Fibroblast of gingiva (primary cell): Measurements from ENCODE around the gene TBX1.
"Not testable (repeated sequence)": the region's sequence is repeated elsewhere in the genome, so short reads cannot be mapped to it uniquely, and the experiment has no call there.

ENCODE experiments used
- DNase-seq: peaks from one replicate; pipeline ENCODE4 v3.0.0-alpha.2; 2011; ENCODE audit warnings: low read depth

The TBX1 gene

DNA sequence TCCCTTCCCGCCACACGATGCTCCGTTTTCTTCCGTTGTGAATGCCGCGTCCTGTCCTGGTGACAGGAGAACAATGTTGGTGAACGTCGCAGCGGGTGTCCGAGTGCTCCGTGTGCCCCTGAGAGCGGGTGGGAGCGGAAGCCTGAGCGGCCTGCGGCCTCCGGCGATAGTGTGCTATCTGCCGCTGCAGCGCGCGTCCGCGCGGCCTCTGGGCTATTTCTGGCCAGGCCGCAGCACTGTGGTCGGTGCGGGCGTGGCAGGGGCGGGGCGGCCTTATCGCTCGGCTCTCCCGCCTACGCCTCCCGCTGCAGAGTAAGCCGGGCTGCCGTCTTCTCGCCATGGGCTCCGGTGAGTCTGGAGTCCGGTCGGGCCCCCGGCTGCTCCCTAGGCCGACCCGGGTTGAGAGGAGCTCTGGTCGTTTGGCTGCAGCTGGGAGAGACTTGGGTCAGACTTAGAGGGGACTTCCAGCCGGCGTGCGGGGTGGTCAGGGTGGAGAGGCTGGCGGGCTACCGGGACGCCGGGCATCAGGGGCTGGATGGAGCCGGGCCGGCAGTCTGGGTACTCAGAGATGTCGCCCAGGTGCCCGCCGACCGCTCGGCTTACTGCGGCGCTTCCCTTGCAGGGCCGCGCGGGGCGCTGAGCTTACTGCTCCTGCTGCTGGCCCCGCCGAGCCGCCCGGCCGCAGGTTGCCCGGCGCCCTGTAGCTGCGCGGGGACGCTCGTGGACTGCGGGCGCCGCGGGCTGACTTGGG lies 37.2 kb upstream of the TBX1 start, which contains the start of gene GP1BB:
GP1BB (plus strand) TSS at position 308 of the 751 bp plus-strand sequence; CDS start at position 339, 31 bp downstream.
- no peak for DNase-seq

GRCh38 chr22:19723983-19724827 lies 36.4 kb upstream of the TBX1 start:
- DNase-seq = no peak

- no peak for DNase-seq
Measured at GRCh38 chr22:19724927-19725661, 35.5 kb upstream of the TBX1 start.

- not testable (repeated sequence) for DNase-seq
Measured at GRCh38 chr22:19726064-19726788, 34.4 kb upstream of the TBX1 start.

- no peak for DNase-seq
Measured at GRCh38 chr22:19727310-19728150, 33.0 kb upstream of the TBX1 start.

DNA sequence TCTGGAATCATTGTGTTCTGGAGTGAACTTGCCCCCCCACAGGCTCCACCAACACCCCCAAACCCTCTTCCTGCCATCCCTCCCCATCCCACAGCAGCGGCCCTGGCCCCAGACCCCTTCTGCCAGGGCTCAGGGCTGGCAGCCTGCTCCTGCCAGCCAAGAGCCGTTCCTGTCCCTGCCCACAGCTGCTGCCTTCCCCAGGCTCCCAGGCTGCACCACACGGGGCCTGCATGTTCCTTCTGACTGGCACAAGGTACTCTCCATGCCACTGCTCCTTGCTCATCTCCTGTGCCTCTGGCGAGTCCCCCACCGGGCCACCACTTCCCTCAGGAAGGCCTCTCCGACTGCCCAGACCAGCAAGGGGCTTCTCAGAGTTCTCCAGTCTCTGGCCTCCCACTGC lies 32.3 kb upstream of the TBX1 start:
- no peak for DNase-seq

DNA sequence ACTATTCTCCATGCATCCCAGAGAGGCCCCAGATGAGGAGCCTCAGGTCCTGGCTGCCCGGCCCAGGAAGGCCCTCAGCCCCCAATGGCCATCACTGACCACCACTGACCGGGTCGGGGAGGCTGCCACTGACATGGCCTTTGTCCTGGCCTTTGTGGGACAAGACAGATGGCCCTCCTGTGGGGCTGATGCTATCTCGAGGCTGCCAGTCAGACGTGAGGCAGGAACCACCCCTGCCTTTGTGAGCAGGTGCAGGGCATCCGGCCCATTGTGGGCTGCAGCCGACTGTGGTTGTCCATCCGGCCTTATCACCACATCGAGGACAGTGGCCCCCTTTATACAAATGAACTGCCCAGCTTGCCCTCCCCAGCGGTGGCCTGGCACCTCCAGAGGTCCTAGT lies 31.7 kb upstream of the TBX1 start:
- no peak for DNase-seq

GRCh38 chr22:19729507-19729906 lies 31.1 kb upstream of the TBX1 start:
- DNase-seq = no peak

GRCh38 chr22:19730198-19730597 lies 30.4 kb upstream of the TBX1 start:
- DNase-seq = no peak

GRCh38 chr22:19730655-19731360 lies 29.8 kb upstream of the TBX1 start:
- DNase-seq = peak; percentile 61

DNA sequence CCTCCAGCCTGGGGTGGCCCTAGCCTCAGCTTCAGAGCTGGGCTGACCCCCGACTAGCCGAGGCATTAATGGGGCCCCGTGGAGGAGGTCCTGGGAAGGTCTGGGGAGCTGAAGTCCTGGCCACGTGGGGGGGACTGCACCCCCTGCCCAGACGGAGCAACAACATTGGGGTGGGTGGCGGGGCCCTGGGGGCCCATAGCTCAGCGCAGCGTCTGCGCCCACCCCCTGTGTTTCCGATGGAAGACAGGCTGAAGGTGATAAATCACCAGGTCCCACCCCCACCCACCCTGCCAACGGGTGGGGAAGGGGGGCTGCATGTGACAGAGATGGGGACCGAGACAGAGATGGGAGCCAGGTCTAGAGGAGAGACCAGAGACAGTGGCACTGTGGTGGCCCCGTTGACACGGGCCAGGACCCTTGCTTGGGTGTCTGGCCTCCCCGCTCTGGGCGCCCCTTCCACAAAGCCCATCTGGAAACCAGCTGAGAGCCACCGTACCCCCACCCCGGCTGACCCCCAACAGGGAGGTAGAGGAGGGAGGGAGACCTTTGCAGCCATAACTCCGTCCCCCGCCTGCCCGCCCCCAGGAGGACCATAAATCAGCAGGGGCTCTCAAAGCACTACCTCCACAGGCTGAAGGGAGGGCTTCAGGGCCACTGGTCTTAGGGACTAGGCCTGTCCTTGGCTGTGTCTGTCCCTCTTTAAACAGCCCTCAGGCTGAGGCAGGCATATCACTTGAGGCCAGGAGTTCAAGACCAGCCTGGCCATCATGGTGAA lies 29.0 kb upstream of the TBX1 start:
- DNase-seq = no peak

GRCh38 chr22:19732403-19733113 lies 28.0 kb upstream of the TBX1 start:
- DNase-seq = no peak

DNA sequence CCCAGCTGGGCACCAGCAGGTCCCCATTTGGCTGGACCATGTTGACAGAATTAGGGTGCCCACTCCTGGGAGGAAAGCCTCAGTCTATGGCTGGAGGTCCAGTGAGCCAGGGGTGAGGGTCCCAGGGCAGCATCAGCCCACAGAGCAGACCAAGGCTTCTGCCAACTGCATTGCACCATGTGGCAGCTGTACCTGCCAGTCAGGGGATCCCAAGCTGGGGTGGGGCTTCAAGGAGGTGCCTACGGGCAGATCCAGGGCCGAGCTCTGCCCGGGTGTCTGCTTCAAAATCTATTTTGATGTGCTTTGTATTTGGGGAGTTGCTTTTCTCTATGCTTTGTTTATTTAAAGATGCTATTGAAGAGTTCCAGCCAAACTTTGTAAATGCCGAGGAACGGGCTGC lies 26.8 kb upstream of the TBX1 start:
- no peak for DNase-seq

GRCh38 chr22:19734163-19734562 lies 26.4 kb upstream of the TBX1 start:
- no peak for DNase-seq

DNA sequence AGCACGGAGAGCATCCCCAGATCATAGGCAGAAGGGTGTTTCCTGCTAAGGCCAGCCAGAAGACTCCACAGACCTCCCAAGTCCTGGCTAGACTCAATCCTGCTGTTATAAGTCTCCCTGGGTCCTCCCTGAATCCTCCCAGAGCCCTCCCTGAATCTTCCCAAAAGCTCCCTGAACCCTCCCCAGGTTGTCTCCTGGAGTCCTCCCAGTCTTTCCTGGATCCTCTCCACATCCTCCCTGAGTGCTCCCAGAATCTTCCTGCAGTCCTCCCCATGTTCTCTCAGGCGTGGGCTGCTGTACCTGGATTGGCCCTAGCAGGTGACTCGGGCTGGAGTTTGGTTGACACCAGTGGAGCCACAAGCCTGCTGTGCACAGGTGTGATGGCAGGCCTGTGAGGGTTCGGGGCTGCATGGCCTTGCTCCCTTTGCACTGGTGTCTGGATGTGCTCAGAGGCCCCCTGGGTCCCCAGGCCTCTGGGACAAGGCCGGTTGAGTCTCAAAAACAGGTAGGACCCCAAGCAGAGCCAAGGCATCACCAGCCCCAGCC lies 25.7 kb upstream of the TBX1 start:
- DNase-seq = no peak

GRCh38 chr22:19735665-19736510 lies 24.7 kb upstream of the TBX1 start:
- DNase-seq = no peak

GRCh38 chr22:19737846-19738663 lies 22.5 kb upstream of the TBX1 start:
- no peak for DNase-seq
